Prostate gland (tissue), 2 donors: ENCODE data around the gene MB21D2. TPM values are rescaled to one million over a fixed set of nuclear protein-coding genes. Genes with fewer than 3 reads are reported as not detected.

Source experiments
- DNase-seq: peaks from one replicate; pipeline ENCODE4 v3.0.0-alpha.2; 2019; ENCODE audit warnings: low spot score
- H3K27ac ChIP-seq, 2 donors: fragments of 200-600 bp; sonication (generic); 2 replicates each; pipeline ENCODE4 v1.5.1; 2017 to 2019
- H3K27me3 ChIP-seq: fragments of 200-600 bp; sonication (generic); replicated peaks from 2 replicates; pipeline ENCODE4 v1.5.1; 2019; ENCODE audit not compliant: insufficient read depth
- H3K36me3 ChIP-seq, 2 donors: fragments of 200-600 bp; sonication (generic); 1 replicate in 1 of 2; 2 replicates in 1 of 2; pipeline versions ENCODE4 v1.5.1 to v1.8.1; 2017 to 2019
- H3K4me1 ChIP-seq: fragments of 200-600 bp; sonication (generic); replicated peaks from 2 replicates; pipeline ENCODE4 v1.5.1; 2019
- H3K4me3 ChIP-seq, 2 donors: fragments of 200-600 bp; sonication (generic); 2 replicates each; pipeline ENCODE4 v1.5.1; 2017 to 2019
- H3K9me3 ChIP-seq: fragments of 200-600 bp; sonication (generic); 2 replicates; pipeline ENCODE4 v1.5.1; 2017
- CTCF ChIP-seq, 4 experiments: fragments of 200-600 bp in 2 of 4; fragments of 450-650 bp in 2 of 4; sonication (generic) in 2 of 4; IDR thresholded peaks; 1 replicate in 3 of 4; 2 replicates in 1 of 4; pipeline ENCODE4 v1.5.1; 2016 to 2019; ENCODE audit warnings: antibody characterized with exemption in 4 of 4, mild to moderate bottlenecking in 2 of 4, moderate library complexity in 2 of 4
- POLR2A ChIP-seq: fragments of 450-650 bp; IDR thresholded peaks from one replicate; pipeline ENCODE4 v1.6.1; 2016; ENCODE audit warnings: antibody characterized with exemption, mild to moderate bottlenecking
- POLR2AphosphoS5 ChIP-seq: sonication (generic); formaldehyde crosslinking; IDR thresholded peaks from one replicate; pipeline ENCODE4 v1.6.1; 2017; ENCODE audit warnings: antibody characterized with exemption
- WGBS: methylation state at CpG from one replicate; pipeline ENCODE4 v1.1.5; 2018; 5-methylcytosine and 5-hydroxymethylcytosine counted together
- intact Hi-C: fragments of 100-400 bp; cut with DNase I; formaldehyde crosslinking; loops from one replicate; pipeline ENCODE4 v1.14.2; 2022
- total RNA-seq, 2 donors: library from RNA; depleted of rRNA; stranded (reverse); fragments of >200 nt; gene quantifications; one replicate each; pipeline ENCODE4 v1.1.0, GENCODE V29; 2016

The MB21D2 gene
- total RNA-seq, 2 donors from 2014 or later = 1.8 to 20.4 TPM

- intact Hi-C loops = no loop called here
- no peak overlapping the region for H3K27ac ChIP-seq
- no peaks in the 10 kb centered on the region for H3K4me1 ChIP-seq
- TF ChIP-seq POLR2A = no peak
- TF ChIP-seq POLR2AphosphoS5 = no peak
- no peak for TF ChIP-seq CTCF (IDR thresholded peaks at IDR 0.05)
- H3K9me3 ChIP-seq = no peaks in the 10 kb centered on the region
- no peak for DNase-seq
- WGBS = 56% methylated on average over 2 of the region's 2 CpGs
- H3K27me3 ChIP-seq = no peaks in the 10 kb centered on the region
- no peaks in the 10 kb centered on the region for H3K36me3 ChIP-seq
- no peak overlapping the region for H3K4me3 ChIP-seq
Measured at GRCh38 chr3:192751148-192751547, 166.5 kb downstream of the MB21D2 start.

DNA sequence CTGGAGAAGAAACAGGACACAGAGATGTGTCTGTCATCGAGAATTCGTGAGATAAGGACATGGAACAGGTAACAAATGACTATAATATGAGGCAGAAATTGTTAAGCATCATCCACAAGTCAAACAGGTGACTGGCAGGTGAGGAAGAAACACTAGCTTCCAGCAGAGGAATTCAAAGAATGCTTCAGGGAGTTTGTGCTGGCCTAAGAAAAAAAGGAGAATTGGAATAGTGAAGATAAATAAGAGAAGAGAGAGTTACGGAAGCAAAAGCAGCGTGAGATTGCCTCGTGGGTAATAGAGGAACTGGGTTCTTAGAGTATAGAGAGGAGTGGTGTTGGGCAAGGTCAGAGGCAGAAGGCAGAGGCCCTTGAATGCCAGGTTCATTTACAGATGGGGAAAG is 167.5 kb downstream of the MB21D2 start:
- Histone ChIP-seq H3K27me3 (no peaks in the 10 kb centered on the region), H3K4me3 (no peak overlapping the region), H3K4me1 (no peaks in the 10 kb centered on the region), H3K27ac (no peak overlapping the region), H3K36me3 (no peaks in the 10 kb centered on the region), H3K9me3 (no peaks in the 10 kb centered on the region)
- DNase-seq = no peak
- no peak for TF ChIP-seq POLR2AphosphoS5
- 55% methylated on average over 5 of the region's 5 CpGs for WGBS
- intact Hi-C loops = no loop called here

DNA sequence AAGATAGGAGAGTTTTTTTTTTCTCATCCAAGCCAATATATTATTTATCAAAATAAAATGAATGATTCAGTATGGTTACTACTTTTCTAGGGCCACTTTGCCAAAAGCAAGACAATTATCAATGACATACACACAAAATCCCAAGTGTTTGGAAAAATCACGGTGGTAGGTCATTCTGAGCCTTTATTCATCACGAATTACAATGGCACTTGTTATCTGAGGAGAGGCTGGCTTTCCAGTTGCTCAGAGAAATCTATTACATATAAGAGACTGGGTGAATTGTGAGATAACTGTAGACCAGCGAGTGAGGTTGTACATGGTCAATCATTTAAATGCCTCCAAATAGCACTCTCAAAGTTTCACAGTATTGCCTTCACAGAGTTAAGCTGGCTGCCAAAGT is 169.9 kb downstream of the MB21D2 start:
- no peaks in the 10 kb centered on the region for H3K27me3 ChIP-seq
- DNase-seq = no peak
- H3K9me3 ChIP-seq = no peaks in the 10 kb centered on the region
- intact Hi-C loops = no loop called here
- H3K4me3 ChIP-seq = no peak overlapping the region
- WGBS = 67% methylated on average over 3 of the region's 3 CpGs
- no peaks in the 10 kb centered on the region for H3K4me1 ChIP-seq
- TF ChIP-seq POLR2AphosphoS5 (no peak), CTCF (IDR thresholded peaks at IDR 0.05) (no peak), POLR2A (no peak)
- no peak overlapping the region for H3K27ac ChIP-seq
- H3K36me3 ChIP-seq = no peaks in the 10 kb centered on the region

- H3K4me3 ChIP-seq = no peak overlapping the region
- WGBS = 53% methylated on average over 1 of the region's 1 CpG
Measured at GRCh38 chr3:192747145-192747544, 170.5 kb downstream of the MB21D2 start.

More at GRCh38 chr3:192747145-192747544, 170.5 kb downstream of the MB21D2 start:
- no peaks in the 10 kb centered on the region for H3K9me3 ChIP-seq
- H3K27ac ChIP-seq = no peak overlapping the region
- H3K27me3 ChIP-seq = no peaks in the 10 kb centered on the region
- no peaks in the 10 kb centered on the region for H3K4me1 ChIP-seq
- intact Hi-C loops = no loop called here
- no peak for DNase-seq
- no peaks in the 10 kb centered on the region for H3K36me3 ChIP-seq
- TF ChIP-seq POLR2AphosphoS5 (no peak), CTCF (IDR thresholded peaks at IDR 0.05) (no peak)

Other genes with a start within 250 kb of the MB21D2 start
- gene FGF12, start 190.3 kb downstream of the MB21D2 start, total RNA-seq = 1 to 10 TPM; 2.4 to 5.7 TPM